Psoas muscle (tissue), 8 donors: ENCODE results near the gene CFAP92. TPM values are rescaled to one million over a fixed set of nuclear protein-coding genes. Genes with fewer than 3 reads are reported as not detected.

Experiments used
- ATAC-seq, 4 donors: fragments of 200-7000 bp; cut with Tn5 transposase; one replicate each; pipeline ENCODE4 v1.9.1; 2020; ENCODE audit warnings: moderate library complexity in 3 of 4, mild to moderate bottlenecking in 2 of 4
- DNase-seq, 2 donors: peaks; one replicate each; pipeline ENCODE4 v3.0.0-alpha.2; 2020
- H3K27ac ChIP-seq: fragments of 200-600 bp; one replicate; pipeline ENCODE4 v1.8.0; 2022
- H3K27me3 ChIP-seq, 3 donors: fragments of 200-600 bp in 1 of 3; one replicate each; pipeline versions ENCODE4 v1.6.1 to v1.8.0; 2013 to 2022; ENCODE audit warnings: low read length in 2 of 3, mild to moderate bottlenecking in 2 of 3, moderate library complexity in 1 of 3; ENCODE audit not compliant: insufficient read depth in 3 of 3
- H3K36me3 ChIP-seq, 2 donors: fragments of 200-600 bp in 1 of 2; one replicate each; pipeline versions ENCODE4 v1.6.1 to v1.8.0; 2013 to 2022; ENCODE audit warnings: low read depth in 1 of 2, mild to moderate bottlenecking in 1 of 2, moderate library complexity in 1 of 2; ENCODE audit not compliant: insufficient read depth in 1 of 2
- H3K4me1 ChIP-seq: fragments of 200-600 bp; one replicate; pipeline ENCODE4 v1.8.0; 2022
- H3K4me3 ChIP-seq: fragments of 200-600 bp; one replicate; pipeline ENCODE4 v1.8.0; 2022; ENCODE audit warnings: mild to moderate bottlenecking
- H3K9me3 ChIP-seq: fragments of 200-600 bp; one replicate; pipeline ENCODE4 v1.8.0; 2022
- WGBS, 3 donors: extraction: QIAGEN DNeasy Blood & Tissue Kit; methylation state at CpG; one replicate each; pipeline versions ENCODE4 v1.1.6 to v1.1.7; 2013; 5-methylcytosine and 5-hydroxymethylcytosine counted together
- intact Hi-C, 2 donors: fragments of 100-400 bp; cut with DNase I; formaldehyde crosslinking; loops; one replicate each; pipeline versions ENCODE4 v1.11.0 to v1.14.2; 2022
- polyA plus RNA-seq, 3 donors: library from polyadenylated mRNA; stranded (reverse); fragments of 200-250 nt; gene quantifications; one replicate each; pipeline ENCODE4 v1.2.3, GENCODE V29; 2013
- total RNA-seq, 4 donors: library from RNA; stranded (reverse); fragmentation: NEBNext Ultra II Directional in 2 of 4; extraction: Animal tissue kit (Norgen Biotek cat#: 25700) in 2 of 4; gene quantifications; one replicate each; pipeline versions ENCODE4 v1.2.1 to v1.2.4, GENCODE V29; 2021 to 2023
- TF ChIP-seq, protein P1 (sequence below): fragments of 200-600 bp; IDR thresholded peaks from one replicate; pipeline ENCODE4 v1.8.0; 2022; ENCODE audit warnings: antibody characterized with exemption
- donor health status: healthy with polysubstance abuse.
- donor health status: DM: no; HTN: no; CAD: no; lungs with moderate emphysema.
- donor health status: Bipolar disorder and iron deficiency.
- donor health status: healthy.
- donor health status: DM: yes; HTN: yes; CAD: no.
- donor health status: DM: no; HTN: no; CAD: no.
- donor health status: DM: no; HTN: no; CAD: no.
- donor health status: DM: yes; HTN: yes; CAD: no.

CFAP92 gene
- total and polyA plus RNA-seq, 7 donors, result 0.07 to 0.86 (median 0.15) TPM

DNA sequence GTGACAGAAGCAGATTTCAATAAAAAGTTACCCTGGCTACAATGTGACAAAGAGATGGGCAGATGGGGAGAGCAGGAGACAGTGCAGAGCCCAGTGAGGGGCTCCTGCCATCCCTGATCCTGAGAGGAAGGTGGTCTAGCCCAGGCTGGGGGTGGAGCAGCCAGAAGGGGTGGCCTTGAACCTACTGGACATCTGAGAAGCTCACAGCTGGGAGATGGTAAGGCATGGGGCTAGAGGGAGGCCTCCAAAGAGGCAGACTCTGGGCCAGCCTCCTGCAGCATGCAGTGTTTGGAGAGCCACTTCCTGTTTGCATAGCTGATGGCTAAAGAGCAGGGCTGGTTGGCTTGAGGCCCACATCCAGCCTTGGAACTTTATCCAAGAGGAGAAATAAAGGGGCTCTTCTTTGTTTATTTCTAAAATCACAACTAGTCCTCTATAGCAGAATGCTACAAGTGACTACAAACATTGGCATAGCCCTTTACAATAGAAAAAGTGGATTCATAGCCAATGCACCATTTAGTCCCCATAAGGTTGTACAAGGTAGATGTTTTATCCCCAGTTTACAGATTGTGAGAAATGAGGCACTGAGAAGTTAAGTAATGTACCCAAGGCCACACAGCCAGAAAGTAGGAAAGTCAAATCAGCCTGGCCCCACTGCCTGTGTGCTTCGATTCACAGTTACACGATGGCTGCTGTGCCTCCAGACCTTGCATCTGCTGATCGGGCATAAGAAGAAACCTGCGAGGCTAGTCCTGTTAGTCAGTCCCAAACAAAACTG lies 11.8 kb upstream of the CFAP92 start:
- intact Hi-C loops, result no loop called here
- peaks cover 0 to 34% (median 22%) of the 10 kb centered on the region in 3 donors for H3K27me3 ChIP-seq
- H3K36me3 ChIP-seq, result no peaks in the 10 kb centered on the region
- H3K27ac ChIP-seq, result no peak overlapping the region
- DNase-seq (no peak), ATAC-seq (no peak)
- TF ChIP-seq, protein P1, sequence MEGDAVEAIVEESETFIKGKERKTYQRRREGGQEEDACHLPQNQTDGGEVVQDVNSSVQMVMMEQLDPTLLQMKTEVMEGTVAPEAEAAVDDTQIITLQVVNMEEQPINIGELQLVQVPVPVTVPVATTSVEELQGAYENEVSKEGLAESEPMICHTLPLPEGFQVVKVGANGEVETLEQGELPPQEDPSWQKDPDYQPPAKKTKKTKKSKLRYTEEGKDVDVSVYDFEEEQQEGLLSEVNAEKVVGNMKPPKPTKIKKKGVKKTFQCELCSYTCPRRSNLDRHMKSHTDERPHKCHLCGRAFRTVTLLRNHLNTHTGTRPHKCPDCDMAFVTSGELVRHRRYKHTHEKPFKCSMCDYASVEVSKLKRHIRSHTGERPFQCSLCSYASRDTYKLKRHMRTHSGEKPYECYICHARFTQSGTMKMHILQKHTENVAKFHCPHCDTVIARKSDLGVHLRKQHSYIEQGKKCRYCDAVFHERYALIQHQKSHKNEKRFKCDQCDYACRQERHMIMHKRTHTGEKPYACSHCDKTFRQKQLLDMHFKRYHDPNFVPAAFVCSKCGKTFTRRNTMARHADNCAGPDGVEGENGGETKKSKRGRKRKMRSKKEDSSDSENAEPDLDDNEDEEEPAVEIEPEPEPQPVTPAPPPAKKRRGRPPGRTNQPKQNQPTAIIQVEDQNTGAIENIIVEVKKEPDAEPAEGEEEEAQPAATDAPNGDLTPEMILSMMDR, result no peak
- peaks cover 8% of the 10 kb centered on the region for H3K4me1 ChIP-seq
- H3K4me3 ChIP-seq, result no peak overlapping the region
- WGBS, 3 donors, result 93 to 96% (median 94%) methylated on average over 4 of the region's 4 CpGs
- H3K9me3 ChIP-seq, result no peaks in the 10 kb centered on the region

DNA sequence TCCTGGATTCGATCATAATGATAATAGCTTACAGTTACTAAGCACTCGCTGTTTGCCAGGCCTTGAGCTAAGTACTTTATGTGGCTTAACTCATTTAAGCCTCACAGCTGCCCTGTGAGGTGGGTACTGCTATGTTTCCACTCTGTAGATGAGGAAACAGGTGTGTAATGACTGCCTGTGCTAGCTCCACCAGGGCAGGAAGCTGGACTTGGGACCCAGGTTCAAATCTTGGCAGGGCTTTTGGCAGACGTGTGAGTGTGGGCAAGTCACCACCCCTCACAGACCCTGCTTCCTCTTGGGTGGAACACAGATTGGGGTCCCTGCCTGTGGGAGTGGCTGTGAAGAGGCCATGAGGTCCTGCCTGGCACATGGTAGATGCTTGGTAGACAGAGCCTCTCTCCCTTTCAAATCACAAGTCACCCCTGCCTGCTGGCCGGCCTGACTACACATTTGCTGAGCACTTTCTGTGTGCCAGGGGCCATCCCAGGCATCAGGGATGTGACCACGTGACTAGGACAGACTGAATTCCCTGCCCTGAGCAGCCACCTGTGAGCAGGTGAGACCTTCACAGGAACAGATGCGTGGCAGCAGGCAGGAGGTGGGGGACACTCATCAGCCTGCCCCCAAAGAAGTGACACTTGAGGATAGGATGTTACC lies 10.9 kb upstream of the CFAP92 start:
- no peak for ATAC-seq
- Histone ChIP-seq H3K27me3 (peaks cover 0 to 42% (median 24%) of the 10 kb centered on the region in 3 donors), H3K36me3 (no peaks in the 10 kb centered on the region), H3K9me3 (no peaks in the 10 kb centered on the region), H3K4me1 (peaks cover 8% of the 10 kb centered on the region), H3K27ac (no peak overlapping the region), H3K4me3 (no peak overlapping the region)
- WGBS, 3 donors, result 71 to 77% (median 76%) methylated on average over 6 of the region's 6 CpGs
- intact Hi-C loops, result no loop called here
- DNase-seq, result peak in 1 of 2 donors; percentile 53
- TF ChIP-seq, protein P1, result no peak

DNA sequence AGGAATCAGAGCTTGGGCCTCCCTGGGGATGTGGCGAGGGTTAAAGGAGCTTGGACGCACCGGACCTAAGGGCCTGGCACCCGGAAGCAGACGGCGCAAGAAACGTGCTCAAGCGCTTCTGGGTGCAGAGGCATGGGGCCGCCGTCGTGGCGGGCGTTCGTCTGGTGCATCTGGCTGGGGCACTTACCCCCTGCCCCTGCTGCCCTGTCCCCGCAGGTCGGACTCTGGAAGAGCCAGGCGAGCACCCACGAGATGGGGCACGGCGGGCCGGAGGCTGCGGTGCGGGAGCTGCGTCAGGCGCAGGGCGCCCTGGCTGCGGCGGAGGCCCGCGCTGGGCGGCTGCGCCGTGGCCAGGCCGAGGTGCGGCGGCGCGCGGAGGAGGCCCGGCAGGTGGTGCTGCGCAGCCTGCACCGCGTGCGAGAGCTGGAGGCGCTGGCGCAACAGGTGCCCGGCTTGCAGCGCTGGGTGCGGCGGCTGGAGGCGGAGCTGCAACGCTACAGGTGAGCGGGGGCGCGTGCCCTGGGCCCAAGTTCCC lies 9.8 kb upstream of the CFAP92 start:
- no peak overlapping the region for H3K4me3 ChIP-seq
- intact Hi-C loops, result no loop called here
- no peak for ATAC-seq
- H3K9me3 ChIP-seq, result no peaks in the 10 kb centered on the region
- TF ChIP-seq, protein P1, result no peak
- peaks cover 0 to 43% (median 24%) of the 10 kb centered on the region in 3 donors for H3K27me3 ChIP-seq
- no peak for DNase-seq
- no peak overlapping the region for H3K27ac ChIP-seq
- WGBS, 3 donors, result 28 to 34% (median 31%) methylated on average over 42 to 55 of the region's 55 CpGs
- H3K36me3 ChIP-seq, result no peaks in the 10 kb centered on the region
- peaks cover 8% of the 10 kb centered on the region for H3K4me1 ChIP-seq

DNA sequence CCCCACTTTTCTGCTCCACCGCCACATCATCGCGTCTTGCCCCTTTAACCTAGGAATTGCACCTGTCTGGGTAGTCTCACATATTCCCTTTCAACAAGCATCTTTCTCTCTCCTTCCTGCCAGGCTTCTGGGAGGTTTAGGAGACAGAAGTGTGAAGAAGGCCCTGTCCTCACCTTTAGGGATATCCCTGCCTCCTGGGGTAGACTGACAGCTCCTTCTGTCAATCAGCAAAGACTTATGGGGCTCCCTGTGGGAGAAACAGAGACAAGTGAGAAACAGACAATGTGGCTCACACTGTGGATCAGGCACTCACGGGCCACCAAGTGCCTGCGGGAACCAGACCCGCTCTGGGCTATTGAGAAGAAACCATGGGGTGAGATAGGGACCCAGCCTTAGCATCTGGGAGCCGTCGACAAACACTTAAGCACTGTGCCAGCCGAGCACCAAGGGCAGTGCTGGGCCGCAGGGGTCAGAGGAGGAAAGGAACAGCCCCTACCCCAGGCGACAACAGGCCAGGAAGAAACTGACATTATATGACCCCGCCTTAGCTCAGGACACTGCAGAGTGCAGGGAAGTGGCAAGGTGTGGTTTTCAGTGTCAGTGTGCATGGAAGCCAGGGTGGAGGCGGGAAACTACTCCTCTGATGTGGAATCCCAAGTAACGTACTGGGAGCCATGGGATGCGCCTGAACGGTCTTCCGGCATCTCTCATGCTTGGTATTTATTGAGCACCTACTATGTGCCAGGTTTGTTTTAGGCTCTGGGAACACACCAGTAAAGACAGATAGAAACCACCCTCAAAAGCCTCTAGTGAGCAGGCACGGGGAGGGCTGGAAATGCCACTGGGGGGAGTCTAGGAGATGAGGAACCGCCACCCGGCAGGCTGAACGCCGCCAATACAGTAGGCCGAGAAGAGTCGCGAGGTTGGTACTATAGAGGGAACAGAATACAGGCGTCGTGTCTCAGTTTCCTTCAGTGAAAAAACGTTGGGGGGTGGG lies 9.0 kb upstream of the CFAP92 start:
- TF ChIP-seq, protein P1, result no peak
- 63 to 68% (median 63%) methylated on average over 28 of the region's 28 CpGs for WGBS, 3 donors
- peak overlapping the region; percentile 67 for H3K4me3 ChIP-seq
- peak in 1 of 2 donors; percentile 35 for DNase-seq
- no peaks in the 10 kb centered on the region for H3K36me3 ChIP-seq
- no peak for ATAC-seq
- intact Hi-C loops, result no loop called here
- H3K9me3 ChIP-seq, result no peaks in the 10 kb centered on the region
- peaks cover 5% of the 10 kb centered on the region for H3K4me1 ChIP-seq
- H3K27me3 ChIP-seq, result peaks cover 0 to 43% (median 24%) of the 10 kb centered on the region in 3 donors
- H3K27ac ChIP-seq, result no peak overlapping the region
